Measurements from ENCODE around the gene TMEM132E.
"Not testable (repeated sequence)": the region's sequence is repeated elsewhere in the genome, so short reads cannot be mapped to it uniquely, and the experiment has no call there.

The TMEM132E gene, protein sequence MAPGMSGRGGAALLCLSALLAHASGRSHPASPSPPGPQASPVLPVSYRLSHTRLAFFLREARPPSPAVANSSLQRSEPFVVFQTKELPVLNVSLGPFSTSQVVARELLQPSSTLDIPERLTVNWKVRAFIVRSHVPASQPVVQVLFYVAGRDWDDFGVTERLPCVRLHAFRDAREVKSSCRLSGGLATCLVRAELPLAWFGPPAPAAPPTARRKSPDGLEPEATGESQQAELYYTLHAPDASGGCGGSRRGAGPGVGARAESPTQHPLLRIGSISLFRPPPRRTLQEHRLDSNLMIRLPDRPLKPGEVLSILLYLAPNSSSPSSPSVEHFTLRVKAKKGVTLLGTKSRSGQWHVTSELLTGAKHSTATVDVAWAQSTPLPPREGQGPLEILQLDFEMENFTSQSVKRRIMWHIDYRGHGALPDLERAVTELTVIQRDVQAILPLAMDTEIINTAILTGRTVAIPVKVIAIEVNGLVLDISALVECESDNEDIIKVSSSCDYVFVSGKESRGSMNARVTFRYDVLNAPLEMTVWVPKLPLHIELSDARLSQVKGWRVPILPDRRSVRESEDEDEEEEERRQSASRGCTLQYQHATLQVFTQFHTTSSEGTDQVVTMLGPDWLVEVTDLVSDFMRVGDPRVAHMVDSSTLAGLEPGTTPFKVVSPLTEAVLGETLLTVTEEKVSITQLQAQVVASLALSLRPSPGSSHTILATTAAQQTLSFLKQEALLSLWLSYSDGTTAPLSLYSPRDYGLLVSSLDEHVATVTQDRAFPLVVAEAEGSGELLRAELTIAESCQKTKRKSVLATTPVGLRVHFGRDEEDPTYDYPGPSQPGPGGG (N-terminal part only)

DNA sequence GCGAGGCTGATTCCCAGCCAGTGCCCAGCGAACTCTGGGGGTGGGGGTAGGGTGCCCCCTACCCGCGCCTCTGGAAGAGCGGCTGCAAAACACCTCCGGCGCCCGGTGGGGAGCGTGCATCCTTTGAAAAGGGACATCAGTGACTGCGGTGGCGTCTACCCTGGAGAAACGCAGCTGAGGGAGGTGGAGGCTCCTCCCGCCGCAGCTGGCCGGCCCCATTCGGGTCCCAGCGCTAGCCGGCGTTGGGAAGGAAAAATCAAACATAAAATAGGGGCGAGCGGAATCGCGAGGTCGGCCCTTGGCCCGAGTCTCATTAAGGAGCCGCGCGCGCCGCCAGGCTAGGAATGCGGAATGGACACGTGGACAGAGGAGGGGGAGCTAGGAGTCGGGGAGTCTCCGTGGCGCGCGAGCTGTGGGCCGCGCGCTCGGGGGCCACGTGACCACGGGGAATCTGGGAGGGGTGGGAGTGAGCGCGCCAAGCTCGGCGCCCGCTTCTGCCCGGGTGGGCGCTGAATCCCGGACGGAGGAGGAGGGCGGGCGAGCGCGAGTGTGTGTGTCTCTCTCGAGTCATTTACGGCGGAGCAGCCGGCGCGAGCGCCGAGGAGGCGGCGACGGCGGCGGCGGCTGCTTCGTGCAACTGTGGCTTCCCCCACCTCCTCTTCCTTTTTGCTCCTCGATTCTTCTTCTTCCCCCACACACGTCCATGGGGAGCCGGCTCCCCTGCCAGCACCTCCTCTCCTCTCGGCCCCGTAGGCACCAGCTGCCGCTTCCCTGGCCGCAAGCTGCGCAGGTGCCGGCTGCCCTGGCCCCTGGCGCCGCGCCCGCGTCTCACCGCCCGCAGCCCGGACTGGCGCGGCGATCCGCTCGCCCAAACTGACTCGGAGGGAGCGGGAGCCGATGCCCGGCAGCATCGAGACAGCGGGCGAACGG lies at the start of gene TMEM132E:
Gene TMEM132E, plus strand, starts transcription at position 566 of the 930 bp plus-strand sequence. CDS start 1,495 bp downstream, outside the sequence.
- H3K27ac ChIP-seq (ENCODE audit: low read depth, low read length), result no peak within 1 kb of the TSS
- no peaks in the 10 kb centered on the region for H3K36me3 ChIP-seq (ENCODE audit: control insufficient read depth in 5 of 5, insufficient read depth in 5 of 5, low read length in 5 of 5)
- peak within 1 kb of the TSS in 3 of 5 donors; percentile 19 to 52 (median 48) for H3K9ac ChIP-seq (ENCODE audit: low read length in 5 of 5)
- peak within 1 kb of the TSS; percentile 27 to 73 (median 63) for H3K4me3 ChIP-seq (ENCODE audit: low read depth in 1 of 5, low read length in 5 of 5)
- H3K27me3 ChIP-seq (ENCODE audit: control insufficient read depth in 5 of 5, insufficient read depth in 4 of 5, low read length in 5 of 5), result peaks cover 38 to 79% (median 71%) of the 10 kb centered on the region in 5 donors
- H3K9me3 ChIP-seq (ENCODE audit: control insufficient read depth in 5 of 5, low read length in 5 of 5), result peaks cover 0 to 7% (median 5%) of the 10 kb centered on the region in 5 donors
- H3K4me1 ChIP-seq (ENCODE audit: control insufficient read depth in 5 of 5, insufficient read depth in 5 of 5, low read length in 5 of 5), result peaks cover 0 to 36% (median 34%) of the 10 kb centered on the region in 5 donors

GRCh38 chr17:34530918-34531317 lies 48.5 kb upstream of the TMEM132E start:
- no peaks in the 10 kb centered on the region for H3K9me3 ChIP-seq (ENCODE audit: control insufficient read depth in 5 of 5, low read length in 5 of 5)

GRCh38 chr17:34532281-34533065 lies 46.9 kb upstream of the TMEM132E start:
- H3K9me3 ChIP-seq (ENCODE audit: control insufficient read depth in 5 of 5, low read length in 5 of 5), result no peaks in the 10 kb centered on the region
- H3K27me3 ChIP-seq (ENCODE audit: control insufficient read depth in 5 of 5, insufficient read depth in 4 of 5, low read length in 5 of 5), result peaks cover 3 to 25% (median 11%) of the 10 kb centered on the region in 5 donors
- peaks cover 0 to 19% (median 9%) of the 10 kb centered on the region in 5 donors for H3K4me1 ChIP-seq (ENCODE audit: control insufficient read depth in 5 of 5, insufficient read depth in 5 of 5, low read length in 5 of 5)
- H3K9ac ChIP-seq (ENCODE audit: low read length in 5 of 5), result no peak overlapping the region
- H3K36me3 ChIP-seq (ENCODE audit: control insufficient read depth in 5 of 5, insufficient read depth in 5 of 5, low read length in 5 of 5), result no peaks in the 10 kb centered on the region
- no peak overlapping the region for H3K27ac ChIP-seq (ENCODE audit: low read depth, low read length)
- no peak overlapping the region for H3K4me3 ChIP-seq (ENCODE audit: low read depth in 1 of 5, low read length in 5 of 5)

More at GRCh38 chr17:34530918-34531317, 48.5 kb upstream of the TMEM132E start:
- H3K4me3 ChIP-seq (ENCODE audit: low read depth in 1 of 5, low read length in 5 of 5), result no peak overlapping the region
- no peaks in the 10 kb centered on the region for H3K36me3 ChIP-seq (ENCODE audit: control insufficient read depth in 5 of 5, insufficient read depth in 5 of 5, low read length in 5 of 5)
- H3K9ac ChIP-seq (ENCODE audit: low read length in 5 of 5), result no peak overlapping the region
- H3K27ac ChIP-seq (ENCODE audit: low read depth, low read length), result no peak overlapping the region
- H3K27me3 ChIP-seq (ENCODE audit: control insufficient read depth in 5 of 5, insufficient read depth in 4 of 5, low read length in 5 of 5), result peaks cover 3 to 13% (median 8%) of the 10 kb centered on the region in 5 donors
- H3K4me1 ChIP-seq (ENCODE audit: control insufficient read depth in 5 of 5, insufficient read depth in 5 of 5, low read length in 5 of 5), result peaks cover 0 to 19% (median 9%) of the 10 kb centered on the region in 5 donors

DNA sequence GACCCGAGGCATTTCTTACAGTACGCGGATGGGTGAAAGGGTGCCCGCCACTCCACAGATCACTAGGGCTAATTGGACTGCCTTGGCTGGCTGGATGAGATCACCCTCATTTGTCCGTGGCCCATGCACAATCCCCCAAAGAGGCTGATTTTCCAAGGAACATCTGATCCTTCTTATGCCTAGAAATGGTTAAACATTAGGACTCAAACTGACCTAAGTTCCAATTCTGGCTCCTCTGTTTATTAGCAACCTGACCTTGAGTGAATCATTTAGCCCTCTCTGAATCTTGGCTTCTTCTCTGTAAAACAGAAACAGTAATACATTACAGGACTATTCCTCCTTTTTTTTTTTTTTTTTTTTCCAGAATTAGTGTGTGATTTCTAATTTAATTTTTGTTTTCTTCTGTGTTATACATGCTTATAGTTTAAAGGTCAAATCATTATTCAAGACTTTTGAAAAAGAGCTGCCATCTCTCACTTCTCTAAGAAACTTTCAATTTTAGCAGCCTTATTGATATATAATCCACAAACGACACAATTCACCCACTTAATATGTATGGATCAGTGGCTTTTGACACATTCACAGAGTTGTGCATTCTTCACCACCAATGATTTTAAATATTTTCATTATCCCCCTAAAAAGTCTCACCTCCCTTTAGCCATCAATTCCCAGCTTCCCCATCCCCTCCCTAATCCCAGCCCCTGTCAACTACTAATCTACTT lies 45.4 kb upstream of the TMEM132E start:
- no peaks in the 10 kb centered on the region for H3K9me3 ChIP-seq (ENCODE audit: control insufficient read depth in 5 of 5, low read length in 5 of 5)
- no peak overlapping the region for H3K4me3 ChIP-seq (ENCODE audit: low read depth in 1 of 5, low read length in 5 of 5)
- H3K27ac ChIP-seq (ENCODE audit: low read depth, low read length), result no peak overlapping the region
- no peaks in the 10 kb centered on the region for H3K36me3 ChIP-seq (ENCODE audit: control insufficient read depth in 5 of 5, insufficient read depth in 5 of 5, low read length in 5 of 5)
- H3K27me3 ChIP-seq (ENCODE audit: control insufficient read depth in 5 of 5, insufficient read depth in 4 of 5, low read length in 5 of 5), result peaks cover 0 to 17% (median 6%) of the 10 kb centered on the region in 5 donors
- H3K4me1 ChIP-seq (ENCODE audit: control insufficient read depth in 5 of 5, insufficient read depth in 5 of 5, low read length in 5 of 5), result peaks cover 0 to 19% (median 9%) of the 10 kb centered on the region in 5 donors
- no peak overlapping the region for H3K9ac ChIP-seq (ENCODE audit: low read length in 5 of 5)

- H3K9ac ChIP-seq (ENCODE audit: low read length in 5 of 5), result no peak overlapping the region
These were observed 41.9 kb upstream of the TMEM132E start for GRCh38 chr17:34537445-34537844.

DNA sequence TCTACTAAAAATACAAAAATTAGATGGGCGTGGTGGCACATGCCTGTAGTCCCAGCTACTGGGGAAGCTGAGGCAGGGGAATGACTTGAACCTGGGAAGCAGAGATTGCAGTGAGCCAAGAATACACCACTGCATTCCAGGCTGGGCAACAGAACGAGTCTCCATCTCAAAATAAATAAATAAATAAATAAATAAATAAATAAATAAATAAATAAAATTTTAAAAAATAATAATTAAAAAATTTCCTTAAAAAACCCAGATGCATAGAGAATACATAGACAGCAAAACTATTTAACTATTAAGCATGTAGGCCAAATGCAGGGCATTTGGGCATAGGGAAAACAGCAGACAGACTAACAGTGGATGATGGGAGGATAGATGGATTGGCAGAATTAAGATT lies 40.8 kb upstream of the TMEM132E start:
- H3K9ac ChIP-seq (ENCODE audit: low read length in 5 of 5); H3K27ac ChIP-seq (ENCODE audit: low read depth, low read length); H3K4me3 ChIP-seq (ENCODE audit: low read depth in 1 of 5, low read length in 5 of 5); H3K36me3 ChIP-seq (ENCODE audit: control insufficient read depth in 5 of 5, insufficient read depth in 5 of 5, low read length in 5 of 5); H3K9me3 ChIP-seq (ENCODE audit: control insufficient read depth in 5 of 5, low read length in 5 of 5); H3K4me1 ChIP-seq (ENCODE audit: control insufficient read depth in 5 of 5, insufficient read depth in 5 of 5, low read length in 5 of 5): not testable (repeated sequence)
- peaks cover 0 to 20% (median 18%) of the 10 kb centered on the region in 5 donors for H3K27me3 ChIP-seq (ENCODE audit: control insufficient read depth in 5 of 5, insufficient read depth in 4 of 5, low read length in 5 of 5)

More at GRCh38 chr17:34537445-34537844, 41.9 kb upstream of the TMEM132E start:
- Histone ChIP-seq H3K27me3 (ENCODE audit: control insufficient read depth in 5 of 5, insufficient read depth in 4 of 5, low read length in 5 of 5) (peaks cover 0 to 20% (median 18%) of the 10 kb centered on the region in 5 donors), H3K9me3 (ENCODE audit: control insufficient read depth in 5 of 5, low read length in 5 of 5) (no peaks in the 10 kb centered on the region), H3K4me1 (ENCODE audit: control insufficient read depth in 5 of 5, insufficient read depth in 5 of 5, low read length in 5 of 5) (peaks cover 0 to 10% (median 8%) of the 10 kb centered on the region in 5 donors), H3K4me3 (ENCODE audit: low read depth in 1 of 5, low read length in 5 of 5) (no peak overlapping the region), H3K36me3 (ENCODE audit: control insufficient read depth in 5 of 5, insufficient read depth in 5 of 5, low read length in 5 of 5) (no peaks in the 10 kb centered on the region), H3K27ac (ENCODE audit: low read depth, low read length) (no peak overlapping the region)

GRCh38 chr17:34539881-34540280 lies 39.5 kb upstream of the TMEM132E start:
- Histone ChIP-seq H3K4me1 (ENCODE audit: control insufficient read depth in 5 of 5, insufficient read depth in 5 of 5, low read length in 5 of 5) (no peaks in the 10 kb centered on the region), H3K9me3 (ENCODE audit: control insufficient read depth in 5 of 5, low read length in 5 of 5) (no peaks in the 10 kb centered on the region), H3K4me3 (ENCODE audit: low read depth in 1 of 5, low read length in 5 of 5) (no peak overlapping the region), H3K27me3 (ENCODE audit: control insufficient read depth in 5 of 5, insufficient read depth in 4 of 5, low read length in 5 of 5) (peaks cover 0 to 25% (median 18%) of the 10 kb centered on the region in 5 donors), H3K9ac (ENCODE audit: low read length in 5 of 5) (no peak overlapping the region), H3K27ac (ENCODE audit: low read depth, low read length) (no peak overlapping the region), H3K36me3 (ENCODE audit: control insufficient read depth in 5 of 5, insufficient read depth in 5 of 5, low read length in 5 of 5) (no peaks in the 10 kb centered on the region)

DNA sequence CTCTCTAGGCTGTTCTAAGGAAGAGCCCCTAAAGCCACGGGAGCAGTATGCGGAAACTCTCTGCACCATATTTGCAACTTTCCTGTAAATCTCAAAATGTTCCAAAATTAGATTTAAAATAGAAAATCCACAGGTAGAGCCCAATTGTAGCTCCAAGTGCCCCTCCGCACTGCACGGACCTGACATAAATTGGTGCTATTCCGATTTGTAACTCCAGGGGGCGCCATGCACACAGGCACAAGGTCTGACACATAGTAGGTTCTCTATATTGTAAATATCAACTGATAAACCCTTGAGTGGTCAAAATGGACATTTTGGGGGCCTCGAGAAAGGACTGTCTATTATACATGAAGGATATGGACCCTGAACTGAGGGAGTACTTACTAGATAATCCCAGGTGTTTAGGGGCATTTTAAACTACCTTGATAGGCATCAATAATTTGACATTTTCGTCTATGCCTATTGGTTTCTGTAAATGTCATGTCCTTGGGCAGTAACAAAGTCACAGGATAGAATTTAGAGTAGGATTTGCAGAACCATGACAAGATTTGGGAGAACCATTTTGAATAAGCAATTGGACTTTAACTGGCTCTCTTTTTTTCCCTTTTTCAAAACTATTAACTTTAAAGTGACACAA lies 36.6 kb upstream of the TMEM132E start:
- Histone ChIP-seq H3K27ac (ENCODE audit: low read depth, low read length) (no peak overlapping the region), H3K9me3 (ENCODE audit: control insufficient read depth in 5 of 5, low read length in 5 of 5) (no peaks in the 10 kb centered on the region), H3K4me1 (ENCODE audit: control insufficient read depth in 5 of 5, insufficient read depth in 5 of 5, low read length in 5 of 5) (no peaks in the 10 kb centered on the region), H3K27me3 (ENCODE audit: control insufficient read depth in 5 of 5, insufficient read depth in 4 of 5, low read length in 5 of 5) (peaks cover 0 to 19% (median 6%) of the 10 kb centered on the region in 5 donors), H3K4me3 (ENCODE audit: low read depth in 1 of 5, low read length in 5 of 5) (no peak overlapping the region), H3K36me3 (ENCODE audit: control insufficient read depth in 5 of 5, insufficient read depth in 5 of 5, low read length in 5 of 5) (no peaks in the 10 kb centered on the region), H3K9ac (ENCODE audit: low read length in 5 of 5) (no peak overlapping the region)

Measured in subcutaneous abdominal adipose tissue (tissue), 5 donors.